Measurements from ENCODE around the gene KCNE3. TPM values are rescaled to one million over a fixed set of nuclear protein-coding genes. Genes with fewer than 3 reads are reported as not detected.

The KCNE3 gene
- total RNA-seq, 1 experiment from 2014 or later, result not detected

DNA sequence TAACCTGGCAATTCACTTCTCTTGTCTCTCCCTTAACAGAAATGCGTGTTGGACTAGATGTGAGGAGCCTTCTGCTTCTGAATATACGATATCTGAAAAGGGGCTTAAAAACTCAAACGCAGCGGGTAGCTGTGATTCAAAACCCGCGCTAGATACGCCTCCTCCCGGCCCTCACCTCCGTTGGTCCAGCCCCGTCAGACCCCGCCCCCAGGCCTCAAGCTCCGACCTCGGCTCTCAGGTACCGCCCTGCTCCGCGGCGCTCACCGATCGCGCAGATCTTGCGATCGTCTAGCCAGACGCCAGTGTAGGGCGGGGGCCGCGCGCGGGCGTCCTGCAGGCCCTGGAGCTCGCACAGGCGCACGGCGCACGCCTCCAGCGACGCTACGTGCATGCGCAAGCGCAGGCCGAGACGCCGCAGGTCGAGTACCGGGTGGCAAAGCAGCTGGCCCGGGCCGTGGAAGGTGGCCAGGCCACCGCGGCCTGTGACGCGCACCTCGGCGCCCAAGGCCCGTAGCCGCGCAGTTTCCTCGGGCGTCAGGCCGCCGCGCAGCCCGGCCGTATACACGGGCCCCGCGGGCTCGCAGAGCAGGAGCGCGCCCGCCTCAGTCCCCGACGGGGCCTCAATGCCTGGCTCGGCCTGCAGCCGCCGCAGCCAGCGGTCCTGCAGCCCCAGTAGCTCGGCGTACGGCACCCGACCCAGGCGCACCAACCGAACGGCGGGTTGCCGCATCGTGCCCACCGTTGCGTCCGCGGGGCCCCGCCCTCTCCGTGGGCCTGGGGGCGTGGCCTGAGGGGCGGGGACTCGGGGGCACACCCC lies 25.8 kb upstream of the KCNE3 start, which contains the start of gene LIPT2:
Gene LIPT2 (minus strand): TSS at position 751 of the 817 bp plus-strand sequence. CDS start 21 bp downstream, at position 730.
- peaks cover 11 to 19% of the 10 kb centered on the region in 2 experiments for H3K4me1 ChIP-seq (ENCODE audit: control insufficient read depth in 1 of 2, insufficient read depth in 2 of 2, low read length in 2 of 2)
- POLR2A ChIA-PET, result interaction anchor here (0.8 to 1.6 kb wide), 10 partner anchors 9 to 87 kb away, joined by 3 to 6 read pairs (median 3); no protein-coding TSS in a partner anchor
- CTCF ChIA-PET, result interaction anchor here (0.8 to 1.8 kb wide), 4 partner anchors 40 to 77 kb away, joined by 3 to 9 read pairs (median 5); no protein-coding TSS in a partner anchor
- ATAC-seq (peak; percentile 97), DNase-seq (ENCODE audit: low read depth, low spot score) (peak; percentile 96)
- intact Hi-C loops (cut with micrococcal nuclease), result no loop called here
- H3K27ac ChIP-seq (ENCODE audit: low read depth, low read length), result peak within 1 kb of the TSS; percentile 99
- H3K4me2 ChIP-seq (ENCODE audit: low read length), result peak within 1 kb of the TSS; percentile 88
- no peaks in the 10 kb centered on the region for H4K20me1 ChIP-seq (ENCODE audit: insufficient read depth)
- H3K9me2 ChIP-seq (ENCODE audit: insufficient read depth), result no peaks in the 10 kb centered on the region
- TF ChIP-seq SIN3A (IDR thresholded peaks at IDR 0.05; ENCODE audit: low read depth) (peak; percentile 41), SRF (IDR thresholded peaks at IDR 0.05; ENCODE audit: low read depth) (peak; percentile 14; the same call in 1 of the 2 replicates), POLR2AphosphoS5 (IDR thresholded peaks at IDR 0.05; ENCODE audit: low read depth, low read length) (peak; percentile 84), CEBPB (IDR thresholded peaks at IDR 0.05; ENCODE audit: low read depth) (no peak), SP1 (IDR thresholded peaks at IDR 0.05; ENCODE audit: low read depth) (peak; percentile 79), ELF1 (IDR thresholded peaks at IDR 0.05; ENCODE audit: borderline replicate concordance, low read depth) (no peak), POLR2A (IDR thresholded peaks at IDR 0.05; ENCODE audit: borderline replicate concordance, extremely low read depth, insufficient read depth, insufficient read length) (peak; percentile 81), ZFX (IDR thresholded peaks at IDR 0.05) (peak; percentile 99), JUND (IDR thresholded peaks at IDR 0.05) (no peak), YY1 (IDR thresholded peaks at IDR 0.05; ENCODE audit: extremely low read depth, insufficient replicate concordance, low read depth, low read length) (peak; percentile 12), FOSL1 (IDR thresholded peaks at IDR 0.05; ENCODE audit: low read depth) (no peak), EGR1 (IDR thresholded peaks at IDR 0.05; ENCODE audit: low read depth) (peak; percentile 77)
- TF ChIP-seq, protein P1, sequence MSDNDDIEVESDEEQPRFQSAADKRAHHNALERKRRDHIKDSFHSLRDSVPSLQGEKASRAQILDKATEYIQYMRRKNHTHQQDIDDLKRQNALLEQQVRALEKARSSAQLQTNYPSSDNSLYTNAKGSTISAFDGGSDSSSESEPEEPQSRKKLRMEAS (IDR thresholded peaks at IDR 0.05), result peak; percentile 59; the same call in 1 of the 2 replicates
- TF ChIP-seq, protein P2, sequence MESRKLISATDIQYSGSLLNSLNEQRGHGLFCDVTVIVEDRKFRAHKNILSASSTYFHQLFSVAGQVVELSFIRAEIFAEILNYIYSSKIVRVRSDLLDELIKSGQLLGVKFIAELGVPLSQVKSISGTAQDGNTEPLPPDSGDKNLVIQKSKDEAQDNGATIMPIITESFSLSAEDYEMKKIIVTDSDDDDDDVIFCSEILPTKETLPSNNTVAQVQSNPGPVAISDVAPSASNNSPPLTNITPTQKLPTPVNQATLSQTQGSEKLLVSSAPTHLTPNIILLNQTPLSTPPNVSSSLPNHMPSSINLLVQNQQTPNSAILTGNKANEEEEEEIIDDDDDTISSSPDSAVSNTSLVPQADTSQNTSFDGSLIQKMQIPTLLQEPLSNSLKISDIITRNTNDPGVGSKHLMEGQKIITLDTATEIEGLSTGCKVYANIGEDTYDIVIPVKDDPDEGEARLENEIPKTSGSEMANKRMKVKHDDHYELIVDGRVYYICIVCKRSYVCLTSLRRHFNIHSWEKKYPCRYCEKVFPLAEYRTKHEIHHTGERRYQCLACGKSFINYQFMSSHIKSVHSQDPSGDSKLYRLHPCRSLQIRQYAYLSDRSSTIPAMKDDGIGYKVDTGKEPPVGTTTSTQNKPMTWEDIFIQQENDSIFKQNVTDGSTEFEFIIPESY (IDR thresholded peaks at IDR 0.05; ENCODE audit: extremely low read depth, insufficient replicate concordance, low read length), result peak; percentile 47
- TF ChIP-seq, protein P3, sequence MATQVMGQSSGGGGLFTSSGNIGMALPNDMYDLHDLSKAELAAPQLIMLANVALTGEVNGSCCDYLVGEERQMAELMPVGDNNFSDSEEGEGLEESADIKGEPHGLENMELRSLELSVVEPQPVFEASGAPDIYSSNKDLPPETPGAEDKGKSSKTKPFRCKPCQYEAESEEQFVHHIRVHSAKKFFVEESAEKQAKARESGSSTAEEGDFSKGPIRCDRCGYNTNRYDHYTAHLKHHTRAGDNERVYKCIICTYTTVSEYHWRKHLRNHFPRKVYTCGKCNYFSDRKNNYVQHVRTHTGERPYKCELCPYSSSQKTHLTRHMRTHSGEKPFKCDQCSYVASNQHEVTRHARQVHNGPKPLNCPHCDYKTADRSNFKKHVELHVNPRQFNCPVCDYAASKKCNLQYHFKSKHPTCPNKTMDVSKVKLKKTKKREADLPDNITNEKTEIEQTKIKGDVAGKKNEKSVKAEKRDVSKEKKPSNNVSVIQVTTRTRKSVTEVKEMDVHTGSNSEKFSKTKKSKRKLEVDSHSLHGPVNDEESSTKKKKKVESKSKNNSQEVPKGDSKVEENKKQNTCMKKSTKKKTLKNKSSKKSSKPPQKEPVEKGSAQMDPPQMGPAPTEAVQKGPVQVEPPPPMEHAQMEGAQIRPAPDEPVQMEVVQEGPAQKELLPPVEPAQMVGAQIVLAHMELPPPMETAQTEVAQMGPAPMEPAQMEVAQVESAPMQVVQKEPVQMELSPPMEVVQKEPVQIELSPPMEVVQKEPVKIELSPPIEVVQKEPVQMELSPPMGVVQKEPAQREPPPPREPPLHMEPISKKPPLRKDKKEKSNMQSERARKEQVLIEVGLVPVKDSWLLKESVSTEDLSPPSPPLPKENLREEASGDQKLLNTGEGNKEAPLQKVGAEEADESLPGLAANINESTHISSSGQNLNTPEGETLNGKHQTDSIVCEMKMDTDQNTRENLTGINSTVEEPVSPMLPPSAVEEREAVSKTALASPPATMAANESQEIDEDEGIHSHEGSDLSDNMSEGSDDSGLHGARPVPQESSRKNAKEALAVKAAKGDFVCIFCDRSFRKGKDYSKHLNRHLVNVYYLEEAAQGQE (IDR thresholded peaks at IDR 0.05; ENCODE audit: low read depth), result no peak
- no peaks in the 10 kb centered on the region for H3K9me3 ChIP-seq (ENCODE audit: control insufficient read depth in 1 of 2, insufficient read depth in 1 of 2, low read depth in 1 of 2, low read length in 2 of 2)
- peak within 1 kb of the TSS; percentile 50 for H2AFZ ChIP-seq (ENCODE audit: low read depth, low read length, poor library complexity, severe bottlenecking)
- RAD21 ChIA-PET (ENCODE audit: low non-redundant PET in 1 of 2, low total read pairs in 2 of 2, uncharacterized antibody in 2 of 2, unreplicated experiment in 2 of 2), result interaction anchor here (0.6 to 0.9 kb wide), 3 partner anchors 20 to 78 kb away, joined by 3 read pairs; no protein-coding TSS in a partner anchor
- H3K27me3 ChIP-seq (ENCODE audit: insufficient read depth, low read length), result no peaks in the 10 kb centered on the region
- H3K36me3 ChIP-seq (ENCODE audit: control insufficient read depth in 1 of 2, insufficient read depth in 2 of 2, low read length in 2 of 2), result no peaks in the 10 kb centered on the region
- no peaks in the 10 kb centered on the region for H3K79me2 ChIP-seq (ENCODE audit: insufficient read depth, low read length)
- BruUV-seq (replicated peaks), result no TSS peak
- peak within 1 kb of the TSS; percentile 44 to 74 for H3K4me3 ChIP-seq (replicated peaks in 1 of 2; ENCODE audit: low read depth in 1 of 2, low read length in 2 of 2)
- peak within 1 kb of the TSS; percentile 88 for H3K9ac ChIP-seq (ENCODE audit: low read length)

Data from HCT116 (cell line).